Measurements from ENCODE around the gene ZBED4.

The ZBED4 gene

GRCh38 chr22:49825944-49826602 lies 27.6 kb upstream of the ZBED4 start:
- in situ Hi-C loops (cut with MboI; ENCODE audit: low sequenced_read_pairs): no loop called here

DNA sequence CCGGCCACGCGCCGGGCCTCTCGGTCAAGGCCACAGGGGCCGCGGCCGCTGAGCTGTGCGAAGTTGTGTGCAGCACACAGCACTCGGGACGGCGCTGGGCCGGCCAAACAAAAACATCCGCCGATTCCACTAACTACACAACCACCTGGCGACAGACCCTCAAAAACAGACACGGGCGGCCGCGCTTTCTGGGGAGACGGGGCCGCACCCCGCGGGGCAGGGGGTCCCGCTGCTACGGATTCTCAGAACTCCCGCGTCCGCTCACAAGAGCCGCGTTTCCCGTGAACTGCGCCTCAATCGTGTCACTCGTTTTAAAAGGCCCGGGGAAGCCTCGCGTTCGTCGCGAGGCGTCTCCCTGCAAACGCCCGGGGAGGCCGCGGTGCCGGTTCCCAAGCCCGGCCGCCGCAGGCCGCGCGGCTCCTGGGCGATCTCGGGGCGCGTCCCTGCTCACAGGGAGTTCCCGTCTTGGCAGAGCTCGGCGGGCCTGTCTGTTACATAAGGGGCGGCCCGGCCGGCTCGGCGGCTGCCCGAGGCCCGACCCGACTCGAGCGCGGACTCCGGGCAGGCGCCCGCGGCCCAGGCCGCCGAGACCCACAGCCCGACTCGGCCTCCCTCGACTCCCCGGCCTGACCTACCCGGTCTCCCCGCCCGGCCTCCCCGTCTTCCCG lies 26.9 kb upstream of the ZBED4 start:
- in situ Hi-C loops (cut with MboI; ENCODE audit: low sequenced_read_pairs): no loop called here

DNA sequence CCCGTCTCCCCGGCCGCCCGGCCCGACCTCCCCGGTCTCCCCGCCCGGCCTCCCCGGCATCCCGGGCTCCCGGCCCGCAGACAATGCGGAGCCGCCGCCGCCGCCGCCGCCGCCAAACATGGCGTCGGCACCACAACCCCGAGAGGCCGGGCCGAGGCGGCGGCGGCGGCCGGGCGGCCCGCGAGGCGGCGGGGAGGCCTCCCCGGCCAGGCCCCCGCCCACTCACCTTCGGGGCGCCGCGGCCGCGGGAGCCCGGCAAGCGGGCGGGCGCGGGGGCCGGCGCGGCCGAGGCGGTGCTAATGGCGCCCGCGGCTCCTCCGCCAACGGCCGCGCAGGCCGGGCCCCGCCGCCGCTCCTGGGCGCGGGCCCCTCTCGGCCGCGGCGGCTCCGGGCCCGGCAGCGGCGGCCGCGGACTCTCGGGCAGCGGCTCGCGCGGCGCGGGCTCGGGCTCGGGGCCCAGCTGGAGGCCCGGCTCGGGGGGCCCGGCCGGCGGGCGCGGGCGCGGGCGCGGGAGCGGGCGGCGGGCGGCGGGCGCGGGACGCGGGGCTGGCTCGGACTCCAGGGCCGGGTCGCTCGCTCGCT lies 26.3 kb upstream of the ZBED4 start:
- in situ Hi-C loops (cut with MboI; ENCODE audit: low sequenced_read_pairs): no loop called here

- in situ Hi-C loops (cut with MboI; ENCODE audit: low sequenced_read_pairs): no loop called here
Observed at GRCh38 chr22:49827853-49828598, 25.6 kb upstream of the ZBED4 start, which contains the start of gene BRD1. TSS of gene BRD1 (minus strand) at chr22:49827873. CDS start at chr22:49824317, 3,556 bp downstream.

DNA sequence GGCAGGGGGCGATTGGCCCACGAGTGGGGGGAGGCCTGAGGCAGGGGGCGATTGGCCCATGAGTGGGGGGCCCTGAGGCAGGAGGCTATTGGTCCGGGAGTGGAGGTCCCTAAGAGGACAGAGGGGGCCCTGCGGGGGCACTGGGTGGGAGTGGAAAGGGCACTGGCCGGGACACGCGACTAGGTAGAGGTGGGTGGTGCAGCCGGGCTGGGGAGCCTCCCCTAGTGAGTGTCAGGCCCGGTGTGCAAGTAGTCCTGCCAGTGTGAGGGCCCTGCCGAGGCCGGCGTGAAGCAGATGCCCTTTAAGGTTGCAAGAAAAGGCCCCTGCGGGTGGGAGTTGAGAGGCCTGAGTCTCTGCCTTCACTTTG lies 25.1 kb upstream of the ZBED4 start:
- in situ Hi-C loops (cut with MboI; ENCODE audit: low sequenced_read_pairs): no loop called here

DNA sequence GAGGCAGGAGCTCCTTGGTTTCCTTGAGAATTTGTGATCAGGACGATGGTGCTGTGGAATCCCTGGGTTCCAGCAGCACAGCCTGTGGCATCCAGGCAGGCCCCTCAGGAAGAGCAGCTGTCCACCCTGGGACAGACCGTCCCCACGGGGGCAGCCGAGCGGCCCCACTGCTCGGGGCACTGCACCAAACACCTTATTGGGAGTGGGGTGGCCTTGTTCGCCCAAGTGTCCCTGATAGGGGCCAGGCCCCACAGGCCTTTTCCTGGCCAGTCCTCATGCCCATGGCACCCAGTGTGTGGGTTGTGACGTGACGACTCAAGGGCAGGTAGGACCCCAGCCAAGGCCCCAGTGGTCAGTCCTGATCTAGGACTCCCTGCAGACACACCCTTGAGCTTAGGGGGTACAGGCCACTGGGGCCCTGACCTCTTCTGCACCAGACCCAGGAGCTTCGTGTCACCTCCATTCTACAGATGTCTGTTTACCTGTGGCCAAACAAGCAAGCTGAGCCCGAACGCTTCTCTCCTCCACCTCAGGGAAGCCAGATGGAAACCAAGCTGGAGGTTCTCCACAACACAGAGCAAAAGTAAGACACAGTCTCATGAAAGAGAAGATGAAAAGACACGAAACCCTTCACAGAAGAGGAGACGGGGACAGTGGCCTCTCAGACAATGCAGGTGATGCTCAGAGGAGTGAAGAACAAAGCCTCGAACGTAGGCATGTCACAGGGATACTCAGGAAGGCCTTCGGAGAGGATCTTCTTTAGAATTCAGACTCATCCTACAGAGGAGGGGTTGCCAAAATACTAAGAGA lies 24.4 kb upstream of the ZBED4 start:
- in situ Hi-C loops (cut with MboI; ENCODE audit: low sequenced_read_pairs): no loop called here

- in situ Hi-C loops (cut with MboI; ENCODE audit: low sequenced_read_pairs): no loop called here
Observed at GRCh38 chr22:49833340-49834007, 20.2 kb upstream of the ZBED4 start.

GRCh38 chr22:49838771-49839717 lies 14.6 kb upstream of the ZBED4 start:
- in situ Hi-C loops (cut with MboI; ENCODE audit: low sequenced_read_pairs): no loop called here

DNA sequence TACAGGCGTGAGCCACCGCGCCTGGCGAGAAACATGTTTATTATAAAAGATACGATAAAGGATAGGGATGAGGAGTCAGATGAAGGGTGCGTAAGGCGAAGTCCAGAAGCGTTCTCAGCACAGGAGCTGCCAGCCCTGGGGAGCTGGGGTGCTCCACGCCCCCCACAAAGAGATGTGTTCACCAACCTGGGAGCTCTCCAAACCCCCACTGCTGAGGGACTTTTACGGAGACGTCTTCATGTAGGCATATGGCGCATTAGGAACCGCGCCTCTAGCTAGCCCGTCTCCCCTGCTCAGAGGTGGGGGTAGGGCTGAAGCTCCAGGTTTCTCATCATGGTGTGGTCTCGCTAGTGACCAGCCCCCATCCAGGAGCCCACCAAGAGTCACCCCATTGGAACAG lies 8.4 kb upstream of the ZBED4 start:
- in situ Hi-C loops (cut with MboI; ENCODE audit: low sequenced_read_pairs): no loop called here

- in situ Hi-C loops (cut with MboI; ENCODE audit: low sequenced_read_pairs): no loop called here
Observed at GRCh38 chr22:49845666-49846459, 7.8 kb upstream of the ZBED4 start.

DNA sequence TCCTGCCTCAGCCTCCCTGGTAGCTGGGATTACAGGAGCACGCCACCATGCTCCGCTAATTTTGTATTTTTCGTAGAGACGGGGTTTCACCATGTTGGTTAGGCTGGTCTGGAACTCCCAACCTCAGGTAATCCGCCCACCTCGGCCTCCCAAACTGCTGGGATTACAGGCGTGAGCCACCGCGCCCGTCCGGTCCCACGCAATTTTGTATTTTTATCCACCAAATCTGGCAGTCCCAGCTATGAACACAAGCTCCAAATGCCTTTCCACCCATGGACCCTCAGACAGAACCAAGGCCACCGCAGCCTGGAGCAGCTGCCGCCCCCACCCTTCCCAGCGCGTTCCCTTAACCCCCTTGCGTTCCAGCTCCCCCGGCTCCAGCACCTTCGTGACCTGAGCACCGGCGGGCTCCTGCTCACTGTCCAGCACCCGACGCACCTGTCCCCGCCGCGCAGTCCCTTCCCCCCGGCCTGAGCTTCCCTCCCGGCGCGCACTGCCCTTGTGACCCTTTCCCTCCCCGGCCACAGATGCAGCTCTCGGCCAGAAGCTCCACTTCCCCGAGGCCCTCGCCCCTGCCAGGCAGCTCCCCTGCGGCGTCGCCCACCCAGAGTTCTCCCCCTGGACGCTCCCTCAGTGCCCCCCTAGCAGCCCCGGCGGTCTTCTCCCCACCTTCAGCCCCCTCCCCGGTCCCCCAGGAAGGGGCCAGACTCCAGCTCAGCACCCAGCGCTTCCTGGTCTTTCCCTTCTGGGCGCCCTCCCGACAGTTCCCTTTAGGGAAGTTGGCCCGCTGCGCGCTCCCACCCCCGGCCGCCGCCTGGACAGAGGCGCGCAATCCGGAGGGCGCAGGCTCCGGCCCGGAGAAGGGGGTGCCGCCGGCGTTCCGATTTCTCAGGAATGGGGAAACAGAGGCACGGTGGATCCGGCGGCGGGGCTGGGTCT lies 5.6 kb upstream of the ZBED4 start:
- in situ Hi-C loops (cut with MboI; ENCODE audit: low sequenced_read_pairs): no loop called here

DNA sequence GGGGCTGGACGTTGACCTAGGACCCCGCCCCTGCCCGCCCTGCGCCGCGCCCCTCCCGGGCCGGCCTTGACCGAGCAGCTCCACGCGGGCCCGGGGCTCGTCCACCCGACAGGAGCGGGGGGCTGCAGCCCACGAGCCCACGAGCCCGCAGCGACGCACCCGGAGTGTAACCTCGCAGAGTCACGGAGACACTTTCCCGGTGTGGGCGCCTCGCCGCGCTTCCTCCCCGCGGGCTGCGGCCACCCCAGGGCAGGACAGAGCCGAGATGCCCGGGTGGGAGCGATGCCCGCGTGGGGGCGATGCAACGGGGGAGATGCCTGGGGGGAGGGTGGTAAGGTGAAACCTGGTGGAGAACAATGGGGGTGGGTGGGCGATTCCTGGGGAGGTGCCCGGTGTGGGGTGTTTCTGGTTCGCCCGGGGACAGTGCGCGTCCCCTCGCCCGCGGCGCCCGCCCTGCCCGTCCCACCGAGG lies 4.9 kb upstream of the ZBED4 start:
- in situ Hi-C loops (cut with MboI; ENCODE audit: low sequenced_read_pairs): no loop called here

DNA sequence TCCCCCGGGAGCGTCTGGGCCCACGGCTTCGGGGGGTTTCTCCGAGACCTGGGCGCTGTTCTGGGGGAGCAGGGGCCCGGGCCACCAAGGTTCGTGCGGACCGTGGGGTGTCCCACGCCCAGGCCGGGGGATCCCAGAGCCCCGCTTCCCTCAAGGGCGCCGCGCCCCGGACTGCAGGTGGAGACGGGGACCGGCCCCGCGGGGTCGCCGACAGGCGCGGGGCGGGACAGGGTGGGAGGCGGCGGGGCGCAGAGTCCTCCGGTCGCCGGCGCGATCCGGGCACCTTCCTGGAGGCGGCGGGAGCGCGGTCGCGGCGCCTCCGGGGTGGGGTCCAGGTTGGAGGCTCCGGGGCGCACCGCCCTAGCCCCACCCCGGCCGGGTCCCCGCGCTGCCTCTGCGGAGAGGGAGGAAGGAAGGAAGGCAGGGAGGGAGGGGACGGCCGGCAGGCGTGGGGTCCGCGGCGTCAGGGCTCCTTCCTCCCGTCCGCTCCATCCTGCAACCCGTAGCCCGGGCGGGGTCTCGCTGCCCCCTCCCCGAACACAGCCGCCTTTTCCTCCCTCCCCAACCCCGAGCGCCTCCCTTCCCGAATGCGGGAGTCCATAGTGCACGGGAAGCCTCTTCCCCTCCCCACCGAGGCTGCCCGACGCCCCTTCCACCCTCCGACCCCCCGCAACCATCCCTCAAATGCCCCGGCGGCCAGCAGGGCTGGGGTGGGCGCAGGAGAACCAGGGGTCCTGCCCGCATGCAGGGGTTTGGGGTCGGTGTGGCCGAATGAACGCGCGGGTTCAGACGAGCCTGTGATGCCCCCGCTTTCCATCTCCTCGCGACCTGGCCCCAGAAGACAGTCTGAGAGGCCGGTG lies 4.3 kb upstream of the ZBED4 start:
- in situ Hi-C loops (cut with MboI; ENCODE audit: low sequenced_read_pairs): no loop called here

DNA sequence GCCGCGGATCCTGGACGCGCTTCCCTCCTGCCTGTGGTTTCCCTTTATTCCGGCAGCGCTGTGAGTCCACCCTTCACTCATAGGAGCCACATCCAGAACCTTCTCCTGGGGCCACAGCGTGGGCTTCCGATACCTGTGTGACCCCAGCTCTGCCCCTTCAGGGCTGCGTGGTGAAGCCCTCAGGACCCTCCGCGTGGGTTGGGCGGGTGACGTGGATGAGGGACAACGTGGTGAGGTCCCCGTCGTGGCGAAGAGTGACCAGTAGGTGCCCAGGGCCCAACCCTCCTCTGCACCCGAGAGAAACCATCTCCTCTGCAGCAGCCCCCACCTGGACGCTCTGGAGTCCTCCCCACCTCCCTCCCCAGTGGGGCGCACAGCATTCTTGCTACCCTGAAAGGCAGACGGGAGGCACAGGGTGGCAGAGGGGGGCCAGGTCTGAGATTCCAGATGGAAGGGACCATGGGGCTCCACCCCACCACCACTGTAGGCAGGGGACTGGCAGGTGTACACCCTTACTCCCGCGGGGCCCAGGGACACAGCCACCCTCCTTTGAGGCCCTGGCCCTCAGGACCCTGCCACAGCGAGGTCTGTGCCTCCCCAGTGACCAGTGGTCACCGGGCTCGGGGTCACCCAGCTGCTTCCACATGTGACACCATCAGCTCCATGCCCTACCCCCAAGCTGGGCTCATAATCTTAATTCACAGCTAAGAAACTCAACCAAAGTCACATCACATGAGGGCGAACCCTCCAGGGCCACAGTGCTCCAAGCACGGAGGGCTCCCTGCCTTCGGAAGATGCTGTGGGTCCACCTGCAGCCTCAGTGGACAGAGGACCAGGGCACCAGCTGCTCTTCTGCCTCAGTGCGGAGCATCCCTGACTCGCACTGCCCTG lies 3.4 kb upstream of the ZBED4 start:
- in situ Hi-C loops (cut with MboI; ENCODE audit: low sequenced_read_pairs): no loop called here
